Activated T-cell treated with anti-CD3 and anti-CD28 coated beads, Interleukin-2, amount 50 U/mL, for 72 hours (primary cell): ENCODE results near the gene DNM2. TPM values are rescaled to one million over a fixed set of nuclear protein-coding genes. Genes with fewer than 3 reads are reported as not detected.

Source experiments
- ATAC-seq, 2 donors: fragments of 150-1000 bp; cut with Tn5 transposase; replicated peaks in 1 of 2; 2 replicates each; pipeline ENCODE4 v1.10.0; 2021; ENCODE audit warnings: moderate library complexity in 2 of 2, mild to moderate bottlenecking in 1 of 2
- DNase-seq, 2 donors: peaks; one replicate each; pipeline ENCODE4 v3.0.0; 2021 to 2022; ENCODE audit warnings: mixed read lengths in 1 of 2
- H3K27ac Mint-ChIP-seq: one replicate; pipeline ENCODE4 v1.8.0; 2022; ENCODE audit warnings: mild to moderate bottlenecking, moderate library complexity, mixed read lengths
- H3K27me3 Mint-ChIP-seq: one replicate; pipeline ENCODE4 v1.8.0; 2022; ENCODE audit warnings: low read depth, mixed read lengths
- H3K36me3 Mint-ChIP-seq, 2 donors: one replicate each; pipeline ENCODE4 v1.8.0; 2022; ENCODE audit warnings: mixed read lengths in 2 of 2, mild to moderate bottlenecking in 1 of 2; ENCODE audit not compliant: insufficient read depth in 2 of 2
- H3K4me1 Mint-ChIP-seq: one replicate; pipeline ENCODE4 v1.8.0; 2022; ENCODE audit warnings: low read depth, mixed read lengths
- H3K4me3 Mint-ChIP-seq, 2 donors: one replicate each; pipeline ENCODE4 v1.8.0; 2022; ENCODE audit warnings: mild to moderate bottlenecking in 2 of 2, mixed read lengths in 2 of 2, moderate library complexity in 2 of 2
- H3K9me3 Mint-ChIP-seq, 2 donors: one replicate each; pipeline ENCODE4 v1.8.0; 2022; ENCODE audit warnings: mixed read lengths in 2 of 2
- total RNA-seq, 2 donors: library from RNA; stranded (reverse); gene quantifications; one replicate each; pipeline ENCODE4 v1.2.3, GENCODE V29; 2022

Gene DNM2
- total RNA-seq, 2 donors from 2014 or later, result 241 to 266 TPM

DNA sequence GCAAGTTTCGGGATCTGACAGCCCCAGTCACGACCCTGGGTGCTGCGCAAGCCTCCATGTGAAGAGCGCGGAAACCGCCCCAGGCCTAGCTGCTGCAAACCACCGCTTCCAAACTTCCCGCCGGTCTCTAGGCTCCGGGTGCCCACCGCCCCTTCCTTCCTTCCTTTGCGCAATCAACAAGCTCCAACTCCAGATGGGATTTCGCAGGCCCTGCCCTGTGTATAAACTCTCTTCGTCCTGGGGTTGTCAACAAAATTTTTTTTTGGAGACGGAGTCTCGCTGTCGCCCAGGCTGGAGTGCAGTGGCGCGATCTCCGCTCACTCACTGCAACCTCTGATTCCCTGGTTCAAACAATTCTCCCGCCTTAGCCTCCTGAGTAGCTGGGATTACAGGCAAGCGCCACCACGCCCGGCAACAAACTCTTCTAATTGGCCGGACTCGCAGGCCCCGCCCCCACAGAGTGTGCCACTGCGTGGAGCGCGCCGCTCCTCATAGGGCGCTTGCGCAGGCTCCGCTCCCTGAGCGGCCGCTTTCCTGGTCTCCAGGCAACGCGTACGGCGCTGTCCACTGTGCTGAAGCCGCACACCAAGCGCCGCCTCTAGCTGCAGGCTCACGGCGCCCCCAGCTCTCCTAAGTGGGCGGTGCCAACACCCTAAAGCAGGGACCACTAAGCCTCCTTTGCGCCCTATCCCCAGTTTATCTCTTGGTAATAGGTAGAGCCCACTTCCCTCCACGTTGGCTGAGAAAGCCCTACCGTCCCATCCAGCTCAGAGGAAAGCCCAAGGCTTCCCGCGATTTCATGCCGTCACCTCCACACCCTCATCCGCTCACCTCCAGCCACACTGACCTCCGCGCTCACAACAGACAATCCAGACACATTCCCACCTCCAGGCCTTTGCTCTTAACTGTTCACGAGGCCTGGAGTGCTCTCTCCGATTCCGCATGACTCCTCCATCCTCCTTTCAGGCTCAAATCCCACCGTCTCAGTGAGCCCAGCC lies 22.2 kb upstream of the DNM2 start:
- peaks cover 25% of the 10 kb centered on the region for H3K27me3 Mint-ChIP-seq
- H3K4me1 Mint-ChIP-seq, result peaks cover 30% of the 10 kb centered on the region
- H3K36me3 Mint-ChIP-seq, result peaks cover 0 to 3% of the 10 kb centered on the region in 2 donors
- H3K9me3 Mint-ChIP-seq, result no peaks in the 10 kb centered on the region
- H3K4me3 Mint-ChIP-seq, result peak overlapping the region; percentile 86 to 87
- ATAC-seq (peak; percentile 95 to 97), DNase-seq (peak; percentile 92 to 93)
- peak overlapping the region; percentile 13 for H3K27ac Mint-ChIP-seq

DNA sequence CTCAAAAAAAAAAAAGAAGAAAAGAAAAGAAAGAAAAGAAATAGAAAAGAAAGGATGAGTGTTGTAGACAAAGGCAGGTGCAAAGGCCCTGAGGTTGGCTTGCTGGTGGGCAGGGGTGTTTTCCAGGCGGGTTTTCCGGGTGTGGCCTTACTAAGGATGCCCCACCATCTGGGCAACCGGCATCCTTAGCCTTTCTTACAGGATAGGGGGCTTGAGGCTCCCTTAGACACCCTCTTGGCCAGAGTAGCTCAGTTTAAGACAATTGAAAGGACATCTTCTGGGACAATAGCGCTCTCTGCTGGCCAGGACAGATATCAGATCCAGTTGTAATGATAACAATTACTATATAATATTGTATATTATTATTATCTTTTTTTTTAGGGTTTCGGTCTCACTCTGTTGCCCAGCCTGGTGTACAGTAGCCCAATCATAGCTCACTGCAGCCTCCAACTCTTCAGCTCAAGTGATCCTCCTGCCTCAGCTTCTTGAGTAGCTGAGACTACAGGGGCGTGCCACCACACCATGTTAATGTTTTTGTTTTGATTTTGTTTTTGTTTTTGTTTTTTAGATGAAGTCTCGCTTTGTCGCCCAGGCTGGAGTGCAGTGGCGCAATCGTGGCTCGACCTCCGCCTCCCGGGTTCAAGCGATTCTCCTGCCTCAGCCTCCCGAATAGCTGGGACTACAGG lies 18.1 kb upstream of the DNM2 start:
- H3K27ac Mint-ChIP-seq, result no peak overlapping the region
- no peak for ATAC-seq
- no peak overlapping the region for H3K4me3 Mint-ChIP-seq
- H3K9me3 Mint-ChIP-seq, result no peaks in the 10 kb centered on the region
- peaks cover 30% of the 10 kb centered on the region for H3K4me1 Mint-ChIP-seq
- peaks cover 25% of the 10 kb centered on the region for H3K27me3 Mint-ChIP-seq
- DNase-seq, result peak; percentile 74 to 78
- H3K36me3 Mint-ChIP-seq, result no peaks in the 10 kb centered on the region

DNA sequence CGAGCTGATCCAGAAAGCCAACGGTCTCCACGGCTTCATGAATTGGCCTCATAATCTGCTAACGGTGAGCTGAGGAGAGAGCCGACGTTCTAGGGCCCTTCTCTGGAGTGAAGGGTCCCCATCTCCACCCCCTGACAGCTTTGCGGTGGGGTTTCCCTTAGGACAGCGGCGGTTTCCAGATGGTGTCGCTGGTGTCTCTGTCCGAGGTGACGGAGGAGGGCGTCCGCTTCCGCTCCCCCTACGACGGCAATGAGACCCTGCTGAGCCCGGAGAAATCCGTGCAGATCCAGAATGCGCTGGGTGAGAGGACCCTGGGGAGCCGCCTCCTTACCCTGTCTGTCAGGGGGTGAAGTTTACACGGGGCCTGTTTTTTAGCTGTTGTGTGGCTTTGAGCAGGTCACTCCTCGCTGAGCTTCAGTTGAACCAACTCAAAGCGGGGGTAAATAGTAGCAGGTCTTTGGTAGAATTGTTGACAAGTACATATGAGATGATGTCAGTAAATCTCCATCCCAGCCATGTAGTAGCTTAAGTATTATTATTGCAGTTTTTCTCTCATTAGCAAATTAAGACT lies 15.8 kb upstream of the DNM2 start:
- ATAC-seq (peak; percentile 26 to 33), DNase-seq (peak; percentile 27 to 35)
- Mint-ChIP-seq H3K27me3 (peaks cover 8% of the 10 kb centered on the region), H3K27ac (peak overlapping the region; percentile 19), H3K4me3 (peak overlapping the region; percentile 89 to 93), H3K36me3 (peaks cover 0 to 3% of the 10 kb centered on the region in 2 donors), H3K9me3 (no peaks in the 10 kb centered on the region), H3K4me1 (peaks cover 8% of the 10 kb centered on the region)

DNA sequence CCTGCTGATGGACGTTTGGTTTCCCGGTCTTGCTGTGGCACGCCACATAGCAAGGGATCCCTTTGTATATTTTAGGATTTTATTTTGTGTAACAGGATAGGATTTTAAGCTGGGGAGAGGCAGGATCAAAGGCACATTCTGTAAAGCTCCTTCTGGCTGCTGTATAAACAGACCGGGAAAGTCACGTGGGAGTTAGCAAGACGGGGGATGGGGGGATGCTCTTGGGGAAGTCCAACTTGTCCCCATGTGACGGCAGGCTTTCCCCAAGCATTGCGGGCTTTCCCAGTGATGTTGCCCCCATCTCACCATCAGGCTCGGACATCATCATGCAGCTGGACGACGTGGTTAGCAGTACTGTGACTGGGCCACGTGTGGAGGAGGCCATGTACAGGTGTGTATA lies 10.9 kb upstream of the DNM2 start:
- Mint-ChIP-seq H3K36me3 (peaks cover 2 to 3% of the 10 kb centered on the region in 2 donors), H3K4me3 (no peak overlapping the region), H3K27ac (no peak overlapping the region), H3K4me1 (peaks cover 2% of the 10 kb centered on the region), H3K9me3 (no peaks in the 10 kb centered on the region), H3K27me3 (no peaks in the 10 kb centered on the region)
- DNase-seq, result no peak
- ATAC-seq, result no peak

DNA sequence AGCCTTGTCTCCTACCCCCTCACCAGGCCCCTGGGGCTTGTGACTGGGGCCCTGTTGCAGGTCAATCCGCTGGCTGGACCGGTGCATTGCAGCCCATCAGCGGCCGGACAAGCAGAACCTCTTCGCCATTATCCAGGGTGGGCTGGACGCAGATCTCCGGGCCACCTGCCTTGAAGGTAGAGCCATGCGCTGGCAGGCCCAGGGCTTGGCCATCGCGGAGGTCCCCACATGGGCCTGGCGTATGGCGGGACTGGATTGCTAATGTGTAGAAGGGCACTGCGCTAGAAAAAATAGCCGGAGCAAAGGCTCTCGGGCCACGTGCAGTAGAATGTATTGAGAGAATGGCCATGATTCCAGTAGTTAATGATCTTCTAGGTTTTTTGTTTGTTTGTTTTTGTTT lies 10.4 kb upstream of the DNM2 start:
- no peaks in the 10 kb centered on the region for H3K9me3 Mint-ChIP-seq
- peaks cover 2 to 3% of the 10 kb centered on the region in 2 donors for H3K36me3 Mint-ChIP-seq
- no peaks in the 10 kb centered on the region for H3K27me3 Mint-ChIP-seq
- H3K4me3 Mint-ChIP-seq, result no peak overlapping the region
- no peak for DNase-seq
- ATAC-seq, result no peak
- H3K27ac Mint-ChIP-seq, result no peak overlapping the region
- peaks cover 5% of the 10 kb centered on the region for H3K4me1 Mint-ChIP-seq

DNA sequence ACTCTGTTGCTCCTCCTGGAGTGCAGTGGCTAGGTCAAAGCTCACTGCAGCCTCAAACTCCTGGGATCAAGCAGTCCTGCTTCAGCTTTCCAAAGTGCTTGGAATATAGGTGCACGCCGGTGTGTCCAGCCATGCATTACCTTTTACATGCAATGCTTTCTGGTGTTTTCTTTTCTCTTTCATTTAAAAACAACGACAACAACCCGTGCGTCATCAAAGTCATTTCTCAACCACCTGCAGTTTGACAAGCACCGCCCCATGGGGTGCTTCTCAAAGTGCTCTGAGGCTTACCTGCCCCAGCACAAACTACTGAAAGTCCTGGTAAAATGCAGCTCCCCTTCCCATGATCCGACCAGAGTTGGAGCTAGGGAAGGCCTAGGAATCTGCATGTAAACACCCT lies 9.6 kb upstream of the DNM2 start:
- H3K4me1 Mint-ChIP-seq, result peaks cover 5% of the 10 kb centered on the region
- no peaks in the 10 kb centered on the region for H3K27me3 Mint-ChIP-seq
- H3K4me3 Mint-ChIP-seq, result no peak overlapping the region
- peaks cover 2 to 3% of the 10 kb centered on the region in 2 donors for H3K36me3 Mint-ChIP-seq
- no peaks in the 10 kb centered on the region for H3K9me3 Mint-ChIP-seq
- ATAC-seq, result no peak
- no peak overlapping the region for H3K27ac Mint-ChIP-seq
- no peak for DNase-seq

DNA sequence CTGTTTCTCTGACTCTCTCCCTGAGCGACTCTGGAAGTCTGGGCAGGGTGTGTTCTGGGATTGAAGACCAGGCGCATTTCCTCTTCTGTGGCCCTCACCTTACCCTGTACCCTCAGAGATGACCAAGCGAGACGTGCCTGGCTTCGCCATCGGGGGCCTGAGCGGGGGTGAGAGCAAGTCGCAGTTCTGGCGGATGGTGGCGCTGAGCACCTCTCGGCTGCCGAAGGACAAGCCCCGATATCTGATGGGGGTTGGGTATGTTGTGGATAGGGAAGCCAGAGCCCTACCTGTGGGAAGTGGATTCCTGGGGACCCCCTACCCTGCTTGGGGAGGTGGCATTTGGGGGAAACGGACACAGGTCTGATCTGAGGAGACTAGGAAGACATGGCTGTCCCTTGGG lies 5.8 kb upstream of the DNM2 start:
- Mint-ChIP-seq H3K4me3 (no peak overlapping the region), H3K9me3 (no peaks in the 10 kb centered on the region), H3K27me3 (no peaks in the 10 kb centered on the region), H3K4me1 (peaks cover 10% of the 10 kb centered on the region), H3K36me3 (peaks cover 0 to 2% of the 10 kb centered on the region in 2 donors), H3K27ac (no peak overlapping the region)
- no peak for ATAC-seq
- no peak for DNase-seq

DNA sequence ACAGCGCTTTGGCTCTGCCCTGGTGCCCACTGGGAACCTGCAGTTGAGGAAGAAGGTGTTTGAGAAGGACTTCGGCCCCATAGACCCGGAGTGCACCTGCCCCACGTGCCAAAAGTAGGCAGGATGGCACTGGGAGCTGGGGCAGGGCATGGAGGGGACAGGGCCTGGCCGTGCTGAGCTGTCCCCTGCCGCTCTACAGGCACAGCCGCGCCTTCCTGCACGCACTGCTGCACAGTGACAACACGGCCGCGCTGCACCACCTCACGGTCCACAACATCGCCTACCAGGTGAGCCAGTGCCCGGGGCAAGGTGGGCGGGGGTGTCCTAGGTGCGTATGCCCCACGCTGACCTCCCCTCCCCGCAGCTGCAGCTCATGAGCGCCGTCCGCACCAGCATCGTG lies 5.1 kb upstream of the DNM2 start:
- Mint-ChIP-seq H3K27ac (no peak overlapping the region), H3K27me3 (no peaks in the 10 kb centered on the region), H3K9me3 (no peaks in the 10 kb centered on the region), H3K4me1 (peaks cover 13% of the 10 kb centered on the region), H3K36me3 (peaks cover 0 to 2% of the 10 kb centered on the region in 2 donors), H3K4me3 (no peak overlapping the region)
- ATAC-seq (no peak), DNase-seq (no peak)

DNA sequence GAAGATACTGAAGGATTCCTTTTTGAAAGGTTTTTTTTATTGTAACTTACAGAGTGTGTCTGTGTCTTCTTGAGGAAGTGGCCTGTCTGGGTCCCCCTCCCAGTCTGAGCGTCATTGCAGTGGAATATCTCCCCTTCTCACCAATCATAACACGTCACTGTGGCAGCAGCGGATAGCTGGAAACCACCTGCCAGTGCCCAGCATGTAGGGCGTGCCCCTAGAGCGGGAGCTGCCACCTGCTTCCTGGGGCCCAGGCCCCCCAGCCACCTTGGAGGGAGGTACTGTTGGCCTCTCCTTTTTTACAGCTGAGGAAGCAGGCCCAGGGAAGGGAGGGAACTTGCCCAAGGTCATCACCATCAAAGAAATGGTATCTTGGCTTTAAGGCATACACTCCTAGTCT lies 4.6 kb upstream of the DNM2 start:
- Mint-ChIP-seq H3K4me3 (no peak overlapping the region), H3K4me1 (peaks cover 13% of the 10 kb centered on the region), H3K27me3 (no peaks in the 10 kb centered on the region), H3K9me3 (no peaks in the 10 kb centered on the region), H3K36me3 (peaks cover 0 to 2% of the 10 kb centered on the region in 2 donors), H3K27ac (no peak overlapping the region)
- no peak for DNase-seq
- ATAC-seq, result no peak

DNA sequence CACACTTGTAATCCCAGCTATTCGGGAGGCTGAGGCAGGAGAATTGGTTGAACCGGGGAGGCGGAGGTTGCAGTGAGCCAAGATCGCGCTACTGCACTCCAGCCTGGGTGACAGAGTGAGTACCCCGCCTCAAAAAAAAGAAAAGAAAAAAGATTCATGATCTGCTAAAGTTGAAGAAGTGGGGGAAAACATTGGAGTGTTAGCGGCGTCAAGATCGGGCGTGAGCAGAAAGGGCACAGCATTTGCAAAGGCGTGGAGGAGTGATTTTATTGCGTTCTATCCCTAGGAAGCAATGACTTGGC lies 874 bp upstream of the DNM2 start:
- no peaks in the 10 kb centered on the region for H3K9me3 Mint-ChIP-seq
- DNase-seq (no peak), ATAC-seq (no peak)
- H3K4me3 Mint-ChIP-seq, result peak overlapping the region; percentile 82 to 87
- peaks cover 31% of the 10 kb centered on the region for H3K4me1 Mint-ChIP-seq
- H3K36me3 Mint-ChIP-seq, result peaks cover 4 to 5% of the 10 kb centered on the region in 2 donors
- peak overlapping the region; percentile 83 for H3K27ac Mint-ChIP-seq
- H3K27me3 Mint-ChIP-seq, result no peaks in the 10 kb centered on the region

DNA sequence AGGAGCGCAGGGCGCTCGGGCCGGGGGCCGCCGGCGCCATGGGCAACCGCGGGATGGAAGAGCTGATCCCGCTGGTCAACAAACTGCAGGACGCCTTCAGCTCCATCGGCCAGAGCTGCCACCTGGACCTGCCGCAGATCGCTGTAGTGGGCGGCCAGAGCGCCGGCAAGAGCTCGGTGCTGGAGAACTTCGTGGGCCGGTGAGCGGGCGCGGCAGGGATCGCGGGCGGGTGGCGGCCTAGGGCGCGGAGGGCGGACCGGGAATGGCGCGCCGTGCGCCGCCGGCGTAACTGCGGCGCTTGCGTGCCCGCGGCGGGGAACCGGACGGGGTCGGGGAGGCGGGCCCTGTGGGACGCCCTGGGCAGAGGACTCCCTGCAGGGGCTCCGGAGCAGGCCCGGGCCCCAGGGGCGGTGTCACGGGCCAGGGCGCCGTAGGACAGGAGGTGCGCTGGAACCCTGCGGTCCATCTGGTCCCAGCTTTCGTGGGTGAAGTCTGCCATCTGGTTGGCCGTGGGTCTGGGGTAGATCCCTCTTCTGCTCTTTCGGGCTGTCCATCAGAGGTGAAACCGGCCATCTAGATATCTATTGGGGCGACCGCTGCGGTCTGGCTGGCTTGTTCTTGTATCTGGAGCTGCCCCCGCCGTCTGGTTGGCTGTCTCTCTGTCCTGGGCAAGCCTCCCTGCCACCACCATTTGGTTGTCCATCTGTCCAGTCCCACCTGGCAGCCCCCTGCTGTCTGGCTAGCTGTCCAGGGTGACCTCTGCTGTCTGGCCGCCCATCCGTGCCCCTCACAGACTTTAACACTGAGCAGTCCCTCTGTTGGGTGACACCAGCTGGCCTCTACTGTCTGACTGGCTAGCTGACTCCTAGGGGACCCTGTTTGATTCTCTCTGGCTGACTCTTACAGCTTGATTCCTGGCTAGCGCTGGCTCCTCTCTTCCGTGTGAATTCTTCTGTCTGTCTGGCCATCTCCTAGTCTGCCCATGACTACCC lies 622 bp downstream of the DNM2 start:
- DNase-seq, result peak; percentile 64 to 76
- peak overlapping the region; percentile 97 to 99 for H3K4me3 Mint-ChIP-seq
- H3K36me3 Mint-ChIP-seq, result peaks cover 4 to 7% of the 10 kb centered on the region in 2 donors
- no peaks in the 10 kb centered on the region for H3K9me3 Mint-ChIP-seq
- peak overlapping the region; percentile 92 for H3K27ac Mint-ChIP-seq
- peaks cover 28% of the 10 kb centered on the region for H3K4me1 Mint-ChIP-seq
- peak; percentile 9 to 23 for ATAC-seq
- no peaks in the 10 kb centered on the region for H3K27me3 Mint-ChIP-seq

DNA sequence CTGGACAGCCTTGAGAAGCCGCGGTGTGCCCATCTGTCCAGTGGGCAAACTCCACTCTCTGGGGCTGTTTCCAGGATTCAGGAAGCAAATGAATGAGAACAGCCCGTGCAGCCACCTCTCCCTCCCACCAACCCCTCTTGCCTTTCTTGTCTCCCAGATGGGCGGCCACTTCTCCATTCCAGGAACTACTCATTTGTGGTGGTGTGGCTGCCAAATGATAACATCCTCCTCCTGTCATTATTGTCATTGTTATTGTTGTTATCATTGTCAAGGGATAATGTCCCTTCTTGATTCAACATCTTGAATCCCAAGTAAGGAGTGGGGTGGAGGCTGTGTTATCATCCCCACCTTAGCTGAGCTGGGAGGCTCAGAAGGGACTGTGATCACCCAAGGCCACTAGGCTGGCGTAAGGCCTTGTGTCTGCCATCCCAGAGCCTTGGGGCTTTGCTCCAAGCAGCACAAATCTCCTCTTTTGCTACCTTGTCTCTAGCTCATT lies 1.6 kb downstream of the DNM2 start:
- H3K27me3 Mint-ChIP-seq, result no peaks in the 10 kb centered on the region
- H3K36me3 Mint-ChIP-seq, result peaks cover 4 to 11% of the 10 kb centered on the region in 2 donors
- H3K4me1 Mint-ChIP-seq, result peaks cover 32% of the 10 kb centered on the region
- peak overlapping the region; percentile 97 to 99 for H3K4me3 Mint-ChIP-seq
- peak overlapping the region; percentile 78 for H3K27ac Mint-ChIP-seq
- no peak for ATAC-seq
- DNase-seq, result peak in 1 of 2 donors; percentile 6
- H3K9me3 Mint-ChIP-seq, result no peaks in the 10 kb centered on the region
